ENCODE results near the gene ABCB9. TPM values are rescaled to one million over a fixed set of nuclear protein-coding genes. Genes with fewer than 3 reads are reported as not detected.

The ABCB9 gene
- total RNA-seq, 4 donors from 2014 or later: 2.7 to 9.5 (median 7.4) TPM

DNA sequence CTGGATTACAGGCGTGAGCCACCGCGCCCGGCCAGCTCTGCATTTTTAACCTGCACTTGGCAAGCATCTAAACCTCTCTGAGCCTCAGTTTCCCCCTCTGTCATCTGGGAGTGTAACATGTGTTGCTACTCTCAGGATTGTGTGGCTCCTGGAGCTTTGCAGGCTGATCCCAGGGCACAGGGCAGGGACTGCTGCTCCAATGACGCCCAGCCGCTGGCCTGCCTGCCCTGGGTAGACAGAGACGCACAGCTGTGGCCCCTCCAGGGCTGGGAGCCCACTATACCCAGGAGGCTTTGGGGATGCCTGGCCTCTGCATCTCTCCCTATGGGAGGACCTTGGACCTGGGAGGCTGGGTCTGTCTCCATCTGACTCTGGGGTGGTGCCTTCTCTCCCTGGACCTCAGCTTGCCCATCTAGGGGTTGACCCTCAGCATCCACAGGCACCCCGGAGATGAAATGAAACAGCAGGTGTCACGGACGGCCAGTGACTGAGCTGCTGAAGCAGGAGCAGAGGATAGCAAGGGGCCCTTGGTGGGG, 27.9 kb upstream of the ABCB9 start:
- 98% methylated on average over 8 of the region's 10 CpGs for WGBS
- no peak for DNase-seq (ENCODE audit: low spot score in 2 of 2)
- Histone ChIP-seq H3K4me3 (no peak overlapping the region), H3K9me3 (no peaks in the 10 kb centered on the region), H3K4me1 (no peaks in the 10 kb centered on the region), H3K36me3 (peaks cover 33% of the 10 kb centered on the region), H3K27ac (no peak overlapping the region), H3K27me3 (no peaks in the 10 kb centered on the region)
- no peak for TF ChIP-seq EP300 (IDR thresholded peaks at IDR 0.05)
- no peak for TF ChIP-seq POLR2A (IDR thresholded peaks at IDR 0.05)
- TF ChIP-seq CTCF (IDR thresholded peaks at IDR 0.05): no peak
- TF ChIP-seq POLR2AphosphoS5 (IDR thresholded peaks at IDR 0.05): no peak

DNA sequence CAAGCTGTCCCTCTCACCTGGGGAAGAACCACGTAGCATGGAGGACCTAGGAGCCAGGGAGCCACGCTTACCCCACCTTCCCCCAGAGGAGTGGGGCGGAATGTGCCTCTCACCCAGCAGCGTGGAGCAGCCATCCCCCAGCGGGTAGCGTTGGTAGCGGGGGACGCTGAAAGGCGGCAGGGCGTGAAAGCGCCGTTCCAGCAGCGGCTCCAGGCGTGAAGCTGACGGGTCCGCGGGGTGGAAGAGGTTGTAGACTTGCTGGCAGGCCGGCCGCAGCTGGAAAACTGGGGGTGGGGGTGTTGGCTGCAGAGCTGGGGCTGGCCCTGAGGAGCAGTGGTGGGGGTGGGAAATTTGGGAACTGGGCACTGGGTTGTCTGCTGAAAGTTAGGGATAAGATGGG, 26.1 kb upstream of the ABCB9 start:
- DNase-seq (ENCODE audit: low spot score in 2 of 2): no peak
- Histone ChIP-seq H3K27me3 (no peaks in the 10 kb centered on the region), H3K9me3 (no peaks in the 10 kb centered on the region), H3K36me3 (peaks cover 44% of the 10 kb centered on the region), H3K4me1 (no peaks in the 10 kb centered on the region), H3K4me3 (no peak overlapping the region), H3K27ac (no peak overlapping the region)
- whole genome bisulfite sequencing: 89% methylated on average over 19 of the region's 19 CpGs
- TF ChIP-seq EP300 (IDR thresholded peaks at IDR 0.05) (no peak), POLR2AphosphoS5 (IDR thresholded peaks at IDR 0.05) (no peak), POLR2A (IDR thresholded peaks at IDR 0.05) (no peak), CTCF (IDR thresholded peaks at IDR 0.05) (no peak)

GRCh38 chr12:122991623-122992275, 25.5 kb upstream of the ABCB9 start:
- no peak overlapping the region for H3K4me3 ChIP-seq
- no peaks in the 10 kb centered on the region for H3K27me3 ChIP-seq
- TF ChIP-seq EP300 (IDR thresholded peaks at IDR 0.05) (no peak), POLR2A (IDR thresholded peaks at IDR 0.05) (no peak), POLR2AphosphoS5 (IDR thresholded peaks at IDR 0.05) (no peak), CTCF (IDR thresholded peaks at IDR 0.05) (no peak)
- 73% methylated on average over 21 of the region's 27 CpGs for WGBS
- no peak overlapping the region for H3K27ac ChIP-seq
- no peak for DNase-seq (ENCODE audit: low spot score in 2 of 2)
- H3K4me1 ChIP-seq: no peaks in the 10 kb centered on the region
- H3K9me3 ChIP-seq: no peaks in the 10 kb centered on the region
- H3K36me3 ChIP-seq: peaks cover 44% of the 10 kb centered on the region

GRCh38 chr12:122990961-122991622, 24.8 kb upstream of the ABCB9 start:
- 91% methylated on average over 4 of the region's 13 CpGs for WGBS
- Histone ChIP-seq H3K4me3 (no peak overlapping the region), H3K36me3 (peaks cover 38% of the 10 kb centered on the region), H3K27me3 (no peaks in the 10 kb centered on the region), H3K9me3 (no peaks in the 10 kb centered on the region), H3K4me1 (no peaks in the 10 kb centered on the region), H3K27ac (no peak overlapping the region)
- no peak for DNase-seq (ENCODE audit: low spot score in 2 of 2)
- no peak for TF ChIP-seq CTCF (IDR thresholded peaks at IDR 0.05)
- TF ChIP-seq EP300 (IDR thresholded peaks at IDR 0.05): no peak
- no peak for TF ChIP-seq POLR2AphosphoS5 (IDR thresholded peaks at IDR 0.05)
- TF ChIP-seq POLR2A (IDR thresholded peaks at IDR 0.05): no peak

DNA sequence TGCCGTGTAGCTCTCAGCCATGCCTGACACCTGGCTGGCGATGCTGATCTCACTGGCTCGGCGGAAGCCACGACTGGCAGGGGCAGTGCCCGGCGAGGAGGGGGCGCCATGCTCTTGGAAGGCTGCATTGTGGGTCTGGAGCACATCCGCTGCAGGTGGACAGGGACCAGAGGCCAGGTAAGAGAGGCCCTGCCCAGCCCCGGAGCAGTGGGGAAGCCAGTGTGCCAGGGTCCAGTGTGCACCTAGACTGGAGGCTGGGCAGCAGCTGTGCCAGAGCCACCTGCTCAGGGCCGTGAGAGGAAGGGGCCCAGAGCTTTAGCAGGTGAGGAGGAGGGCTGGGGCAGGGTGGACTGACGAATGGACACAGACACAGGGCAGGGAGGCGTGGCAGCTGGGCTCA, 24.3 kb upstream of the ABCB9 start:
- no peak for TF ChIP-seq POLR2AphosphoS5 (IDR thresholded peaks at IDR 0.05)
- no peak for TF ChIP-seq POLR2A (IDR thresholded peaks at IDR 0.05)
- no peak overlapping the region for H3K4me3 ChIP-seq
- H3K27me3 ChIP-seq: no peaks in the 10 kb centered on the region
- 80% methylated on average over 3 of the region's 13 CpGs for WGBS
- H3K9me3 ChIP-seq: no peaks in the 10 kb centered on the region
- no peak overlapping the region for H3K27ac ChIP-seq
- DNase-seq (ENCODE audit: low spot score in 2 of 2): no peak
- H3K4me1 ChIP-seq: no peaks in the 10 kb centered on the region
- H3K36me3 ChIP-seq: peaks cover 42% of the 10 kb centered on the region

Measured in suprapubic skin (tissue), 4 donors.